HepG2 (cell line): ENCODE results near the gene RASD1. TPM values are rescaled to one million over a fixed set of nuclear protein-coding genes. Genes with fewer than 3 reads are reported as not detected.
A peak's percentile ranks its signal among the peaks of the same experiment; 100 is the strongest.

ENCODE experiments used
- ATAC-seq: fragments of 200-7000 bp; cut with Tn5 transposase; 3 replicates; pipeline ENCODE4 v1.9.1; 2020; ENCODE audit warnings: mild to moderate bottlenecking, moderate library complexity
- BruUV-seq: library from RNA; stranded (reverse); fragments of 400-500 nt; replicated peaks from 2 replicates; lab custom pipeline; 2021; lab: Mats Ljungman, UMichigan
- CTCF ChIA-PET: fragments of 300-600 bp; formaldehyde crosslinking; extraction: SDS; loops from one replicate; lab custom pipeline; 2021; ENCODE audit warnings: low total read pairs, inconsistent platforms, low intra/inter-chr PET ratio; lab: Yijun Ruan, JAX
- POLR2A ChIA-PET: fragments of 350-600 bp; sonication (Branson Sonifier 250); formaldehyde crosslinking; loops from one replicate; lab custom pipeline; 2020; ENCODE audit warnings: antibody characterized with exemption, inconsistent platforms; lab: Yijun Ruan, JAX
- DNase-seq: peaks from one replicate; pipeline ENCODE4 v3.0.0-alpha.2; 2015; ENCODE audit warnings: low spot score
- FAIRE-seq: peaks from 3 replicates; lab custom pipeline; 2011; peaks lifted over from hg19 to GRCh38; lab: Jason Lieb, UNC
- H2AFZ ChIP-seq: one replicate; pipeline ENCODE4 v1.6.1; 2011; ENCODE audit warnings: low read length, inconsistent platforms
- H3K27ac ChIP-seq: fragments of 300-600 bp; 3 replicates; pipeline ENCODE4 v1.8.0; 2011; ENCODE audit warnings: mixed run types, mild to moderate bottlenecking, mixed read lengths, low read length, inconsistent platforms; ENCODE audit not compliant: insufficient read depth; ENCODE audit errors: extremely low read length
- H3K27me3 ChIP-seq, 2 experiments: fragments of 200-600 bp in 1 of 2; 2 replicates in 1 of 2; 3 replicates in 1 of 2; pipeline versions ENCODE4 v1.6.0 to v1.8.0; 2011; ENCODE audit warnings: low read length in 2 of 2, mild to moderate bottlenecking in 2 of 2, moderate library complexity in 2 of 2, inconsistent platforms in 1 of 2; ENCODE audit not compliant: insufficient read depth in 2 of 2, control insufficient read depth in 1 of 2
- H3K36me3 ChIP-seq, 2 experiments: fragments of 200-600 bp in 1 of 2; replicated peaks in 1 of 2; 2 replicates in 1 of 2; 3 replicates in 1 of 2; pipeline versions ENCODE4 v1.5.1 to v1.8.0; 2011; ENCODE audit warnings: low read length in 2 of 2, inconsistent platforms in 1 of 2; ENCODE audit not compliant: insufficient read depth in 2 of 2, control insufficient read depth in 1 of 2
- H3K4me1 ChIP-seq: 2 replicates; pipeline ENCODE4 v1.5.1; 2012; ENCODE audit warnings: low read length, inconsistent platforms; ENCODE audit not compliant: insufficient read depth
- H3K4me2 ChIP-seq: 2 replicates; pipeline ENCODE4 v1.6.0; 2011; ENCODE audit warnings: low read depth, low read length, inconsistent platforms
- H3K4me3 ChIP-seq, 3 experiments: fragments of 200-600 bp in 1 of 3; sonication (generic), shearing (Covaris generic) in 1 of 3; replicated peaks in 1 of 3; 2 replicates each; pipeline ENCODE4 v1.5.1; 2011 to 2016; ENCODE audit warnings: low read length in 3 of 3, inconsistent platforms in 2 of 3, low read depth in 2 of 3, mild to moderate bottlenecking in 2 of 3, control low read depth in 1 of 3, mixed read lengths in 1 of 3; ENCODE audit not compliant: insufficient read depth in 1 of 3
- H3K79me2 ChIP-seq: one replicate; pipeline ENCODE4 v1.6.1; 2011; ENCODE audit warnings: low read length, inconsistent platforms; ENCODE audit not compliant: insufficient read depth
- H3K9ac ChIP-seq: 2 replicates; pipeline ENCODE4 v1.6.0; 2011; ENCODE audit warnings: mild to moderate bottlenecking, low read depth, low read length, inconsistent platforms; ENCODE audit not compliant: insufficient read depth
- H3K9me3 ChIP-seq: 2 replicates; pipeline ENCODE4 v1.5.1; 2012; ENCODE audit warnings: mild to moderate bottlenecking, low read length
- H4K20me1 ChIP-seq: 2 replicates; pipeline ENCODE4 v1.6.0; 2011; ENCODE audit warnings: inconsistent platforms, mild to moderate bottlenecking, low read length, moderate library complexity; ENCODE audit not compliant: insufficient read depth
- CC2D1A ChIP-seq: sonication (generic); formaldehyde crosslinking; IDR thresholded peaks from 2 replicates; pipeline ENCODE4 v1.8.1; 2023; ENCODE audit warnings: mild to moderate bottlenecking, missing genetic modification reagents
- FOXA1 ChIP-seq, 2 experiments: fragments of 450-650 bp in 1 of 2; sonication (generic) in 1 of 2; formaldehyde crosslinking in 1 of 2; IDR thresholded peaks; 2 replicates each; pipeline versions ENCODE4 v1.4.0 to v1.6.1; 2016 to 2020; ENCODE audit warnings: missing genetic modification reagents in 1 of 2
- POLR2G ChIP-seq: fragments of 200-400 bp; formaldehyde crosslinking; IDR thresholded peaks from 2 replicates; pipeline ENCODE4 v1.6.1; 2018; ENCODE audit warnings: mild to moderate bottlenecking, low read depth, low read length, moderate library complexity
- RBFOX2 ChIP-seq: fragments of 200-400 bp; formaldehyde crosslinking; IDR thresholded peaks from 2 replicates; pipeline ENCODE4 v1.6.1; 2017; ENCODE audit warnings: low read depth, mild to moderate bottlenecking, low read length
- SP5 ChIP-seq: IDR thresholded peaks from 2 replicates; pipeline ENCODE4 v1.6.1; 2016; ENCODE audit warnings: low read depth, borderline replicate concordance
- ZNF205 ChIP-seq: IDR thresholded peaks from 2 replicates; pipeline ENCODE4 v1.6.1; 2018; ENCODE audit warnings: missing biosample characterization, missing genetic modification reagents
- ZNF354B ChIP-seq: sonication (generic); formaldehyde crosslinking; IDR thresholded peaks from 2 replicates; pipeline ENCODE4 v1.8.0; 2022; ENCODE audit warnings: mild to moderate bottlenecking, missing genetic modification reagents
- ZNF530 ChIP-seq: sonication (generic); formaldehyde crosslinking; IDR thresholded peaks from 2 replicates; pipeline ENCODE4 v1.5.0; 2020; ENCODE audit warnings: low read depth, mild to moderate bottlenecking, missing genetic modification reagents
- ZNF598 ChIP-seq: sonication (generic); formaldehyde crosslinking; IDR thresholded peaks from 2 replicates; pipeline ENCODE4 v1.5.1; 2020; ENCODE audit warnings: mild to moderate bottlenecking, missing genetic modification reagents, borderline replicate concordance
- ZNF607 ChIP-seq: sonication (generic); formaldehyde crosslinking; IDR thresholded peaks from 2 replicates; pipeline ENCODE4 v1.5.1; 2020; ENCODE audit warnings: missing genetic modification reagents, mild to moderate bottlenecking, borderline replicate concordance
- ZNF724P ChIP-seq: sonication (generic); formaldehyde crosslinking; IDR thresholded peaks from 2 replicates; pipeline ENCODE4 v1.8.0; 2022; ENCODE audit warnings: missing genetic modification reagents, borderline replicate concordance
- ZNF780A ChIP-seq: sonication (generic); formaldehyde crosslinking; IDR thresholded peaks from 2 replicates; pipeline ENCODE4 v1.8.0; 2022; ENCODE audit warnings: mild to moderate bottlenecking, missing genetic modification reagents, moderate library complexity
- ZSCAN9 ChIP-seq: IDR thresholded peaks from 2 replicates; pipeline ENCODE4 v1.6.1; 2016; ENCODE audit warnings: borderline replicate concordance
- WGBS: methylation state at CpG from one replicate; pipeline ENCODE4 v1.1.6; 2017; ENCODE audit warnings: low lambda C conversion rate; 5-methylcytosine and 5-hydroxymethylcytosine counted together
- in situ Hi-C: cut with HindIII; loops from 2 replicates; pipeline ENCODE4 v1.10.0; 2017; ENCODE audit warnings: low pct_unique_long_range_greater_than_20kb; ENCODE audit not compliant: extremely low pct_ligation_motif_present
- intact Hi-C: fragments of 100-400 bp; cut with micrococcal nuclease; formaldehyde crosslinking; loops from one replicate; pipeline ENCODE4 v1.10.0; 2022; ENCODE audit not compliant: unreplicated experiment
- polyA plus RNA-seq, 8 experiments: library from polyadenylated mRNA; depleted of rRNA in 3 of 8; stranded (reverse) in 7 of 8; unstranded in 1 of 8; fragments of >200 nt; fragmentation: Illumina TruSeq in 4 of 8; extraction: Trizol in 4 of 8; gene quantifications; 2 replicates each; pipeline versions ENCODE4 v1.2.1 to v1.2.3, GENCODE V29; 2011 to 2016; ENCODE audit warnings: low read depth in 4 of 8, missing spikeins in 1 of 8, mixed read lengths in 1 of 8; ENCODE audit not compliant: insufficient read depth in 1 of 8
- total RNA-seq, 5 experiments: library from RNA; depleted of rRNA; stranded (reverse); fragments of >200 nt; fragmentation: Illumina TruSeq; extraction: Trizol; gene quantifications; 2 replicates each; pipeline ENCODE4 v1.2.3, GENCODE V29; 2016; ENCODE audit warnings: low read depth in 1 of 5
- TF ChIP-seq, protein P1 (sequence below): sonication (generic); formaldehyde crosslinking; IDR thresholded peaks from 2 replicates; pipeline ENCODE4 v1.4.0; 2020; ENCODE audit warnings: mild to moderate bottlenecking, missing genetic modification reagents
- TF ChIP-seq, protein P2 (sequence below): IDR thresholded peaks from 2 replicates; pipeline ENCODE4 v1.6.1; 2016; ENCODE audit warnings: missing genetic modification reagents, missing compliant biosample characterization
- TF ChIP-seq, protein P3 (sequence below): sonication (generic); formaldehyde crosslinking; IDR thresholded peaks from 2 replicates; pipeline ENCODE4 v1.4.0; 2020; ENCODE audit warnings: missing genetic modification reagents

The RASD1 gene
- total and polyA plus RNA-seq, 2 of the 13 experiments (the other 11 are each of a cell fraction or from before 2014, with no cell fraction given): 1.6 to 4.2 TPM

DNA sequence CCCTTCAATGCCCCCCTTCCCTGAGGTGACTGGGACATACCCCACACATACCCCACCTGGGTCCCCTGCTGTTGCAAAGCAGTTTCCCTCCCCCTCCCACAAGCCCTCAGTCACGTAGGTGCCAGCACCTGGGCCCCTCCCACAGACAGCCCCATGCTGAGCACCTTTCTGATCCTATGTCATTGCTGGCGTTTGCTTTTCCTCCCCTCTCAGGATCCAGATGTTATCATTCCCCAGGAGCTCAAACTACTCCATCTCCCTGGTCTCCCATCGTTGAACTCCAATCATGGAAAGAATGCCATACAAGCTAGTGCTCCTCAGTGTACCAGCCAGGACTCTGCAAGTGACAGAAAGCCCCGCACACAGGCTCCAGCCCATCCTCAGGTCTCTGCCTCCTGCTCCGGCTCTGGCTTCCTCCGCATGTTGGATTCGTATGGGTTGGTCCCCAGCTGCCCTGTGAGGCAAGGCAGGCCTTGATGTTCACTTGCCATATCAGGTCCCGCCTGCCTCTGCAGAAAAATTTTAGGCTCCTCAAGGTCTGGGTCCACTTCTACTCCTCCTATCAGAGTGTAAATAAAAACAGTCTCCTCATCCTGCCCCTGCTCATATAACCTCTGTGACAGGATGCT is 50.8 kb downstream of the RASD1 start:
- H3K4me2 ChIP-seq: peak overlapping the region; percentile 84
- no peaks in the 10 kb centered on the region for H3K36me3 ChIP-seq
- intact Hi-C loops: loop anchor here (5.0 kb wide), 1 partner anchor 52 kb away; the partner anchor contains the start of gene RASD1
- DNase-seq (no peak), FAIRE-seq (no peak), ATAC-seq (peak; percentile 55)
- H3K27me3 ChIP-seq: 0 out of 5 replicates have a peak, but pooled peaks cover 0 to 7% of the 10 kb centered on the region in 2 experiments
- CTCF ChIA-PET: no interaction called here
- TSS peak; percentile 88 for BruUV-seq
- H3K9me3 ChIP-seq: no peaks in the 10 kb centered on the region
- peak overlapping the region; percentile 46 to 64 (median 57) for H3K4me3 ChIP-seq
- no peak overlapping the region for H2AFZ ChIP-seq
- H4K20me1 ChIP-seq: no peaks in the 10 kb centered on the region
- peak overlapping the region; percentile 61 for H3K27ac ChIP-seq
- WGBS: 1% methylated on average over 8 of the region's 8 CpGs
- in situ Hi-C loops: loop anchor here (5.0 kb wide), 1 partner anchor 88 kb away; no protein-coding TSS in a partner anchor
- peaks cover 79% of the 10 kb centered on the region for H3K4me1 ChIP-seq
- peak overlapping the region; percentile 70 for H3K9ac ChIP-seq
- POLR2A ChIA-PET: interaction anchor here (1.0 to 5.2 kb wide), 25 partner anchors 10 to 146 kb away, joined by 3 to 57 read pairs (median 5); partner anchors contain the start of genes PEMT and RASD1
- no peaks in the 10 kb centered on the region for H3K79me2 ChIP-seq
- TF ChIP-seq ZNF598 (CRISPR knock-in tag): no peak
- TF ChIP-seq, protein P1, sequence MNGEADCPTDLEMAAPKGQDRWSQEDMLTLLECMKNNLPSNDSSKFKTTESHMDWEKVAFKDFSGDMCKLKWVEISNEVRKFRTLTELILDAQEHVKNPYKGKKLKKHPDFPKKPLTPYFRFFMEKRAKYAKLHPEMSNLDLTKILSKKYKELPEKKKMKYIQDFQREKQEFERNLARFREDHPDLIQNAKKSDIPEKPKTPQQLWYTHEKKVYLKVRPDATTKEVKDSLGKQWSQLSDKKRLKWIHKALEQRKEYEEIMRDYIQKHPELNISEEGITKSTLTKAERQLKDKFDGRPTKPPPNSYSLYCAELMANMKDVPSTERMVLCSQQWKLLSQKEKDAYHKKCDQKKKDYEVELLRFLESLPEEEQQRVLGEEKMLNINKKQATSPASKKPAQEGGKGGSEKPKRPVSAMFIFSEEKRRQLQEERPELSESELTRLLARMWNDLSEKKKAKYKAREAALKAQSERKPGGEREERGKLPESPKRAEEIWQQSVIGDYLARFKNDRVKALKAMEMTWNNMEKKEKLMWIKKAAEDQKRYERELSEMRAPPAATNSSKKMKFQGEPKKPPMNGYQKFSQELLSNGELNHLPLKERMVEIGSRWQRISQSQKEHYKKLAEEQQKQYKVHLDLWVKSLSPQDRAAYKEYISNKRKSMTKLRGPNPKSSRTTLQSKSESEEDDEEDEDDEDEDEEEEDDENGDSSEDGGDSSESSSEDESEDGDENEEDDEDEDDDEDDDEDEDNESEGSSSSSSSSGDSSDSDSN (CRISPR knock-in tag): 0 out of 2 replicates have a peak, but pooled peaks have one; percentile 25
- no peak for TF ChIP-seq ZNF354B (CRISPR knock-in tag)
- TF ChIP-seq ZNF724P (CRISPR knock-in tag): 0 out of 2 replicates have a peak, but pooled peaks have one; percentile 5
- TF ChIP-seq, protein P2, sequence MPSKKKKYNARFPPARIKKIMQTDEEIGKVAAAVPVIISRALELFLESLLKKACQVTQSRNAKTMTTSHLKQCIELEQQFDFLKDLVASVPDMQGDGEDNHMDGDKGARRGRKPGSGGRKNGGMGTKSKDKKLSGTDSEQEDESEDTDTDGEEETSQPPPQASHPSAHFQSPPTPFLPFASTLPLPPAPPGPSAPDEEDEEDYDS (CRISPR knock-in tag): peak; percentile 33; the same call in 1 of the 2 replicates
- TF ChIP-seq ZNF530 (CRISPR knock-in tag): no peak
- peak; percentile 62 for TF ChIP-seq POLR2G
- 0 out of 2 replicates have a peak, but pooled peaks have one; percentile 40 for TF ChIP-seq ZNF607 (CRISPR knock-in tag)
- TF ChIP-seq CC2D1A (CRISPR knock-in tag): no peak
- TF ChIP-seq SP5 (CRISPR knock-in tag): 0 out of 2 replicates have a peak, but pooled peaks have one; percentile 12
- peak; percentile 28; the same call in 1 of the 2 replicates for TF ChIP-seq ZSCAN9 (CRISPR knock-in tag)
- TF ChIP-seq RBFOX2: peak; percentile 57; the same call in 1 of the 2 replicates
- TF ChIP-seq ZNF205 (CRISPR knock-in tag): 0 out of 2 replicates have a peak, but pooled peaks have one; percentile 9
- no peak for TF ChIP-seq FOXA1 (IDR thresholded peaks at IDR 0.05)
- TF ChIP-seq FOXA1 (CRISPR knock-in tag; IDR thresholded peaks at IDR 0.05): peak; percentile 6; the same call in 1 of the 2 replicates
- TF ChIP-seq, protein P3, sequence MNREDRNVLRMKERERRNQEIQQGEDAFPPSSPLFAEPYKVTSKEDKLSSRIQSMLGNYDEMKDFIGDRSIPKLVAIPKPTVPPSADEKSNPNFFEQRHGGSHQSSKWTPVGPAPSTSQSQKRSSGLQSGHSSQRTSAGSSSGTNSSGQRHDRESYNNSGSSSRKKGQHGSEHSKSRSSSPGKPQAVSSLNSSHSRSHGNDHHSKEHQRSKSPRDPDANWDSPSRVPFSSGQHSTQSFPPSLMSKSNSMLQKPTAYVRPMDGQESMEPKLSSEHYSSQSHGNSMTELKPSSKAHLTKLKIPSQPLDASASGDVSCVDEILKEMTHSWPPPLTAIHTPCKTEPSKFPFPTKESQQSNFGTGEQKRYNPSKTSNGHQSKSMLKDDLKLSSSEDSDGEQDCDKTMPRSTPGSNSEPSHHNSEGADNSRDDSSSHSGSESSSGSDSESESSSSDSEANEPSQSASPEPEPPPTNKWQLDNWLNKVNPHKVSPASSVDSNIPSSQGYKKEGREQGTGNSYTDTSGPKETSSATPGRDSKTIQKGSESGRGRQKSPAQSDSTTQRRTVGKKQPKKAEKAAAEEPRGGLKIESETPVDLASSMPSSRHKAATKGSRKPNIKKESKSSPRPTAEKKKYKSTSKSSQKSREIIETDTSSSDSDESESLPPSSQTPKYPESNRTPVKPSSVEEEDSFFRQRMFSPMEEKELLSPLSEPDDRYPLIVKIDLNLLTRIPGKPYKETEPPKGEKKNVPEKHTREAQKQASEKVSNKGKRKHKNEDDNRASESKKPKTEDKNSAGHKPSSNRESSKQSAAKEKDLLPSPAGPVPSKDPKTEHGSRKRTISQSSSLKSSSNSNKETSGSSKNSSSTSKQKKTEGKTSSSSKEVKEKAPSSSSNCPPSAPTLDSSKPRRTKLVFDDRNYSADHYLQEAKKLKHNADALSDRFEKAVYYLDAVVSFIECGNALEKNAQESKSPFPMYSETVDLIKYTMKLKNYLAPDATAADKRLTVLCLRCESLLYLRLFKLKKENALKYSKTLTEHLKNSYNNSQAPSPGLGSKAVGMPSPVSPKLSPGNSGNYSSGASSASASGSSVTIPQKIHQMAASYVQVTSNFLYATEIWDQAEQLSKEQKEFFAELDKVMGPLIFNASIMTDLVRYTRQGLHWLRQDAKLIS: 0 out of 2 replicates have a peak, but pooled peaks have one; percentile 6
- 0 out of 2 replicates have a peak, but pooled peaks have one; percentile 39 for TF ChIP-seq ZNF780A
